Measurements from ENCODE around the gene RIPK1.
A peak's percentile ranks its signal among the peaks of the same experiment; 100 is the strongest.

RIPK1 gene

DNA sequence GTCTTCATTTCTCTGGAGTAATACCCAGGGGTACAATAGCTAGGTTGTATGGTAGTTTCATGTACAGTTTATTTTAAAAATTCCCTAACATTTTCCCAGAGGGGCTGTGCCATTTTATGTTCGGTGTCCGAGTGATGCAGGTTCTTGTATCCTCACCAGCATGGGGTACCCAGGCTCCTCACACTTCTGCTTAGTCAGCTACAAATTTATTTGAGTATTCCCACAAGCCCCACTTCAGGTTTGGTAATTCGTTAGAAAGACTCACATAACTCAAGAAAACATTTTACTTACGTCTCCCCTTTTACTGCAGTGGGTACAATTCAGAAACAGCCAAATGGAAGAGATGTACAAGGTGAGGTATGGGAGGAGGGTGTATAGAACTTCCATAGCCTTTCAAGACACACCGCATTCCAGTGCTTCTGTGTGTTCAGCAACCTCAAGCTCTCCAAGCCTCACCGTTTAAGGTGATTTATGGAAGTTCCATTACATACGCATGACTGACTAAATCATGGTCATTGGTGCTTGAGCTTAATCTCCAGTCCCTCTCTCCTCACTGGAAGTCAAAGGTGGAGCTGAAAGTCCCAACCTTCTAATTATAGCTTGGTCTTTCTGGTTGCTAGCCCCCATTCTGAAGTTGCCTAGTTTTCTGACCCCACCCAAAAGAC is 18.1 kb downstream of the RIPK1 start:
- DNase-seq: no peak

DNA sequence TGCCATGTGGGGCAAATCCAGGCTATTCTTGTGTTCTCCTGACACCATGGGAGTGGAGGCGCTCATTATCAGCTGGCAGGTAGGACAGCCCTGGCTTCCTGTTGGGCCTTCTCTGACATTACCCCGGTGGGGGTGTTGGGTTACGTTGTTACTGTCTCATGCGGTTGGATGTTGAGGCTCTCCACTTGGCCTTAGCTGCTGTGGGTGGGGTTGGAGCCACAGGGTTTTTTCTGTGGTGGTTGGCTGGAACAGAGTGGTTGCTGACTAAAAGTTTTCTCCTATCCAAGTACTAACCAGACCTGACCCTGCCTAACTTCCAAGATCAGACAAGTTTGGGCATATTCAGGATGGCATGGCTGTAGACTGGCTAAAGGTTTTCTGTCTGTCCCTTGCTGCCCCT is 20.2 kb downstream of the RIPK1 start:
- DNase-seq: no peak

DNA sequence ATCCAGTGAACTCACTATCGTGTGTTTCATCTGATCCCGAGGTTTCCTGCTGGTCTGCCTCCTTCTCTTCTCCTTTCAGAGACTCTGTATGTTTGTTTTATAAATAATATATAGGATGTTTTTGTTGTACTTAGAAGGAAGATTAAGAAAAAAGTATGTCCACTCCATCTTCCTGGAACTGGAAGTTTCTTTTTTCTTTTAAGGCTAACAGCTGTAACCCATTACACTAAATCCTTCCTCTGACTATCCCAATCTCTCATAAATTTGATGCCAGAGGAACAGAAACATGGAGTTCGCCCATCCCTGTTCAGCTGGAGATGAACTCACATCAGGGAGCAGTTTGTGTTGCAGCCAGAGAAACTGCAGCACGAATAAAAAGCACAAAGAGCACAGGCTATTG is 20.7 kb downstream of the RIPK1 start:
- DNase-seq: no peak

DNA sequence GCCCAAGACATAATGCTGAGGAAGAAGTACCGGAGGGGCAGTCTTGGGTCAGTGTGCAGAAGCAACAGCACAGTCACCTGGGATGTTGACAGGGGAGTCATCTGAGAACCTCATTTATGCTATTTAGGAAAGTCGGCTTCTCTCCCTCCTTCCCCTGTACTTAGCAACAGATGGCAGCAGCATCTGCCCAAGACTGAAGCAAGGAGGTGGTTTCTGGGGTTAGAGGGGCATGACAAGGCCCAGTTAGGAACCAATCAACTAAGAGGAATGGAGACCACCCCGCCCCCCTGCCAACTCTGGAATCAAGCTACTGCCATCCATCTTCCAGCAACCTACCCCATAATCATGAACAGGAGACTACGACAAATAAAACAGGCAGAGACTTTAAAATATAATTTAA is 21.7 kb downstream of the RIPK1 start:
- DNase-seq: no peak

GRCh38 chr6:3094815-3095214 is 26.5 kb downstream of the RIPK1 start:
- no peak for DNase-seq

GRCh38 chr6:3102875-3103274 is 34.6 kb downstream of the RIPK1 start:
- DNase-seq: no peak

DNA sequence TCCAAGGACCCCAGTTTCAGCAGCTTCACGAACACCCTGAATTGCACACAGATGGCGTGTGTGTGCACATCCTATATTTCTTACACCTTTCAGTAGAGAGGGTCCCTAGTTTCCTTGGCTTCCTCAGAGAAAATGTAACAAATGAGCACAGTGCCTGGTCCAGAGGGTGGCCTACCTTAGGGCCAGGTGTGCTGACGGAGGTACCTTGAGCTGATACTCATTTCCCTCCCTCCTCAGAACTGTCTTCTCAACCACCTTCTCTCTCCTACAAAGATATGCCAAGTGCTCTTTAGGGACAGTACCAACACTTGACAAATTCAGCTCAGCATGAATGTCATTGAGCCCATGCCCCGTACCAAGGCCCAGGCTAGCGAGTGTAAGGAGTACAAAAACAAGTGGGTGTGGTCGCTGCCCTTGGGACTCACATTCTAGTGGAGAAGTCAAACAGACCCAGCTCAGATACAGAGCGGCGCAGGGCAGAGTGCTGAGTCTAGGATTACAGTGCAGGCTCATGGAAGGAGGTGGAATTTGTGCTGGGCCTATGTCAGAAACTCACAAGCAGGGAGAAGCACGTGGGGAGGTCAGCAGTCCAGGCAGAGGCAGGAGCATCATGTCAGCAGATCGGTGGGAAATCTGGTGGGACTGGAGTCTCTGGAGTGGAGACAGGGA is 40.6 kb downstream of the RIPK1 start:
- DNase-seq: no peak

DNA sequence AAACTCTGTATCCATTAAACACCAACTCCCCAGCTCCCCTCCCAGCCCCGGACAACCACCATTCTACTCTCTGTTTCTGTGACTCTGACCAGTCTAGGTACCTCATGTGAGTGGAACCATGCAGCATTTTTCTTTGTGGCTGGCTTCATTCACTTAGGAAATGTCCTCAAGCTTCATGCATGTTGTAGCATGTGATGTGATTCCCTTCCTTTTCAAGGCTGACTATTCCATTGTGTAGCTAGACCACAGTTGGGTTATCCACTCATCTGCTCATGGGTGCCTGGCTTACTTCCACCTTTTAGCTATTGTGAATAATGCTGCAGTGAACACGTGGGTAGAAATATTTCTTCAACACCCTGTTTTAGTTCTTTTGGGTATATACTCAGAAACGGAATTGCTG is 41.5 kb downstream of the RIPK1 start:
- DNase-seq: no peak

DNA sequence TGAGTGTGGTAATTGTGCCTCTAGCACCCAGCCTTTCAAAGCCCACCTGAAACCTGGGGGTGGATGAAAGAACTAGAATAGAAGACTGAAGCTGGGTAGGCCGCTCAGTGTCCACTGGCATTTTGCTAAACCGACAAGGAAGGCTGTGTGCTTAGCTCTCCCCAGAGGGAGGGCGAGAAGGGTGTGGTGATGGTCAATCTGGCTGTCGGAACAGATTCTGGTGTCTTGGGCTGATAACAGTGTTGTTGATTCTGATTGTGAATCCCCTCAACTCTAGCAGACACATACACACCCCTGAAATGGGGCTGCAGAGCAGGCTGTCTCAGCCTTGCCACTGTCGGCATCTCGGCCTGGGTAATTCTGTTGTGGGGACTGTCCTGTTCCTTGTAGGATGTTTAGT is 46.1 kb downstream of the RIPK1 start:
- no peak for DNase-seq

- DNase-seq: no peak
Observed at GRCh38 chr6:3117912-3118352, 49.6 kb downstream of the RIPK1 start.

DNA sequence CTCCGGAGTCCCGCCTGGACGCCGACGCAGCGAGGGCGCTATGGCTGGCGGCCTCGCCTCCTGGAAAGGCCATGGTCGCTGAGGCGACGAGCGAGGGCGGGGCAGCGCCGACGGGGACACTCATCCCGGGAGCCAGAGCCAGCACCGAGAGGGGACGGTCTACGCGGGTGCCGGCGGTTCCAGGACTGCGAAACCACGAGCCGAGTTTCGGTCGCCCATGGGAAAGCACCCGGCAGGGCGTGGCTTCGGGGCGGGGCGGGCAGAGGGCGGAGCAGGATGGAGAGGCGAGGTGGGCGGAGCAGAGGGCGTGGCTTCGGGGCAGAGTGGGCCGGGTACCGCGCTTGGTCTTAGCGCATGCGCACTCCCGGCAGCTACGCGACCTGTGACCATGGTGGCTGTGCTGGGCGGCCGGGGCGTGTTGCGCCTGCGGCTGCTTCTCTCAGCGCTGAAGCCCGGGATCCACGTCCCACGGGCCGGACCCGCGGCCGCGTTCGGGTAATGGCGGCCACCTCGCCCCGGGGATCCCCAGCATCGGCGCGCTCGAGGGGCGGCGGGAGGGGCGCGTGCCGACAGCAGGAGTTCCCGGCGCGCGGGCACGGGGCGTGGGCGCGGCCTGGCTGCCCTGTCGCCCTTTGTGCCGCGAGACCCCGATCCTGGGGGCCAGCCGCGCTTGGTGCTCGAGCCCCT is 50.2 kb downstream of the RIPK1 start, which contains the start of gene BPHL:
Gene BPHL (plus strand): TSS at position 359 of the 687 bp plus-strand sequence. CDS start 30 bp downstream, at position 389.
- peak; percentile 89 for DNase-seq

DNA sequence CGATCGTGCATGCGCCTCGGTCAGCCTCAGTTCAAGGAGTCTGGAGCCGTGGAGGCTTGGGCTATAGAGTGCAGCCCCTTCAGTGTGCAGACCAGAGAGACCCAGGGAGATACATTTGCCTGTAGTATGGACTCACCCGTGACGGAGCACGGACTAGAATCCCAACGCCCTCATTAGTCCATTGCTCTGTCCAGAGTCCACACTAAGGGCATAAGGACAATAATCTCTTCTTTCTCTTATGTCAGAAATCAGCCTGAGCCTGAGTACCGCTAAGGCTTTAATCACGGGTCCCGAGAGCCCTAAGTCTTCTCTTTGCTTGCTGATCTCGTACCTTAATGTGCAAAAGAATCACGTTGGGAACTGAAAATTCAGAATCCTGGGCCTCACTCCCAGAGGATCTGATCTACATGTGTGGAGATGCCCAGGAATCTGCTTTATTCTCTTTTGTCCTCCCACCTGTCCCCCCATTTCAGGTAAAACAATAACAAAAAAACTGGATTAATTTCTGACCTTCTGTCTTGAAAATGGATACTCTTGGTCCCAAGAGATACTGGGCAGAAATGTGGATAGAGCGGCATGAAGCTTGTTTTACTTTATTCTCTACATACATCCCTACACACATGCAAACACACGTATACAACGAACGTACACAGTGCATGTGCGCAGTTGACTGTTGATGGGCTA is 50.9 kb downstream of the RIPK1 start:
- DNase-seq: no peak

- DNase-seq: no peak
Observed at GRCh38 chr6:3120765-3121089, 52.4 kb downstream of the RIPK1 start.

- no peak for DNase-seq
Observed at GRCh38 chr6:3122823-3123182, 54.5 kb downstream of the RIPK1 start.

- DNase-seq: no peak
Observed at GRCh38 chr6:3124667-3125066, 56.4 kb downstream of the RIPK1 start.

- no peak for DNase-seq
Observed at GRCh38 chr6:3125815-3126214, 57.5 kb downstream of the RIPK1 start.

DNA sequence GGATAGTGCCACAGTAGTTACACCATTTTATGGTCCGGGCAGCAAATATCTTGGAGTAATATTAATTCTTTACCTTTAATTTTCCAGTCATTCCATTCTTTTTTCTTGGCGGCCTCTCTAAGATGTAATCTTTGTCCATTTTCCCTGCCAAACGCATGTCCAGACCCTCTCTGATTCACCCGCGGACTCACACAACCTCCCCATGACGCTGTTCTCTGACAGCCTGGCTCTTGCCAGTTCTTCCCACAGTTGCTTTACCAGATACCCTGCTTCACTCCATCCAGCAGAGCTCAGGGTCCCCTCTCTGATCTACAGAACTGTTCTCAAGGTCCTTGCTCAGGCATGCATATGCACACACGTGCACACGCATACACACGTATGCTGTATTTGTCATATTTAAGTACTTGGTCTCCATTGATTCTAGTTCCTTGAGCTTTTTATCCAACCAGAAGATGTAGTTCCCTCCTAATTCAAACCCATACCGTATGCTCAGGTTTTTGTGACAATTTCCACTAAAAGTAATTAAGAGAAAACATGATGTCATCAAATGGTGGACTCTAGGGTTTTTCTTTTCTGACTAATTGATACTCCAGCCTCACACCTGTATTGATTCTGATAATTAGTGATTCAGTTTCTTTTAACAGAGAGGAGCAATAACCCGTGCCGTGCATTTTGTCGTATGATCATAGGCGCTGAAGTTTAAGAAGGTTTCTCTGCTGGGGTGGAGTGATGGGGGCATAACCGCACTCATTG is 60.2 kb downstream of the RIPK1 start:
- no peak for DNase-seq

DNA sequence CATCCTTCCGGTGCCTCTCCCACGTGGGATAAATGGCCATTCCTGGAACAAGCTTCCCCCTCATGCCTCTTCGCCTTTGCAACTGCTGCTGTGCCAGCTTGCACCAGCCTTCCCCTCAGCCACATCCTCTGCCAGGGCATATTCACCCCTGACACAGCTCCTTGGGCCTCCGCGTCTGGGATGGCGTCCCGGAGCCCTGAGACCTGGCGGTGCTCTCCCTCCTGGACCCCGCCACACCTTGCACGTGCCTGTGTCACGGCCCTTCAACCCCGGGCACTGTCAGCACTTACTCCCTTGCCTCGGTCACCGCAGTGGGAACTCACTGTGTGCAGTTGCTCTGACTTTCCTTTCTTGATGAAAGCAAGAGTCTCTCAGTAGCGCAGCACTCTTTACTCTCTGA is 63.4 kb downstream of the RIPK1 start:
- no peak for DNase-seq

GRCh38 chr6:3133515-3133914 is 65.2 kb downstream of the RIPK1 start:
- DNase-seq: no peak

DNA sequence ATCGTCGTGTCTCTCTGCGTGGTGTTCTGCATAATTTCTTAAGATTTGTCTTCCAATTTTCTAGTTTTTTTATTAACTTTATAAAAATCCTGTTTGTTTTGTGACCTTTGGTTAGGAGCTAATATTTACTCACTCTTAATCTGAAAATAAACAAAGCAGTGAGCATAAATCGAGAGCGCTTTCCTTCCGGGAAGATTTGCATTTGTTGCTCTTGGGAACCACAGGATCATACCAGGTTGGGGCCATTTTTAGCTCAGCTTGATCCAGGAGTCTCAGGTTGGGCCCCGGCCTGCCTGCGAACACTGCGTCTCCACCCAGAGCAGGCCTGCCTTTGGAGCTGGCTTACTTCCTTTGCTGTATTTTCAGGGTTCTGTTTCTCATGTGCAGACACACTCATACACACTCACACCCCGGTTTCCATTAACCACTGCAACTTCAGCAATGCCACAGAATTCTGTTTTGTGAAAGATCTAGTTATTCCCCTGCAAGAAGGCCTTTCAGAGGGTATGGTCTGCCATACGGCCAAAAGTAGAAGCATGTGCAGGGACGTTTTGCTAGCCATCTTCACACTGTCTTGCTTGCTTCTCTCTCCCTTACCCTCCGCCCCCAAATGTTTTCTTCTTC is 67.5 kb downstream of the RIPK1 start:
- DNase-seq: no peak

- no peak for DNase-seq
Observed at GRCh38 chr6:3136292-3137011, 68.2 kb downstream of the RIPK1 start.
